Camera-type eye (tissue), 1 donor: ENCODE results near the gene DBR1. TPM values are rescaled to one million over a fixed set of nuclear protein-coding genes. Genes with fewer than 3 reads are reported as not detected.

ENCODE experiments used
- total RNA-seq: library from RNA; depleted of rRNA; stranded (reverse); fragments of >200 nt; gene quantifications from one replicate; pipeline ENCODE4 v1.2.3, GENCODE V29; 2014

Gene DBR1
- total RNA-seq = 24.7 TPM

GRCh38 chr3:138174421-138175131 is at the start of gene DBR1:
TSS of gene DBR1 (minus strand) at chr3:138174921. CDS start at chr3:138174795, 126 bp downstream.

GRCh38 chr3:138187296-138188012 is 12.7 kb upstream of the DBR1 start, which contains the start of gene ARMC8:
TSS of gene ARMC8 (plus strand) at chr3:138187301. CDS start at chr3:138187555, 254 bp downstream.

GRCh38 chr3:138132239-138132638 is 42.5 kb downstream of the DBR1 start, which contains the start of gene A4GNT:
TSS of gene A4GNT (minus strand) at chr3:138132390. CDS start at chr3:138131256, 1,134 bp downstream.

GRCh38 chr3:138114988-138115971 is 59.4 kb downstream of the DBR1 start, which contains the start of gene DZIP1L:
TSS of gene DZIP1L (minus strand) at chr3:138115608. CDS start at chr3:138103971, 11,637 bp downstream.

Other genes with a start within 250 kb of the DBR1 start
- not detected for gene CLDN18, start 164.8 kb downstream of the DBR1 start, total RNA-seq
- 43.1 TPM for gene DZIP1L, start 59.3 kb downstream of the DBR1 start, total RNA-seq
- 0.33 TPM for gene A4GNT, start 42.5 kb downstream of the DBR1 start, total RNA-seq
- 95.7 TPM for gene ARMC8, start 12.4 kb upstream of the DBR1 start, total RNA-seq
- 2.6 TPM for gene NME9, start 154.9 kb upstream of the DBR1 start, total RNA-seq
- 30.2 TPM for gene MRAS, start 173.7 kb upstream of the DBR1 start, total RNA-seq